GM04504 (cell line): ENCODE measurements around the gene USP7.
A peak's percentile ranks its signal among the peaks of the same experiment; 100 is the strongest.
"Not testable (repeated sequence)": the region's sequence is repeated elsewhere in the genome, so short reads cannot be mapped to it uniquely, and the experiment has no call there.

Source experiments
- DNase-seq: peaks from one replicate; pipeline ENCODE4 v3.0.0-alpha.2; 2012; ENCODE audit warnings: low read depth

USP7 gene

GRCh38 chr16:8972843-8973586 is 9.3 kb upstream of the USP7 start:
- peak; percentile 40 for DNase-seq

- no peak for DNase-seq
These were observed 7.7 kb upstream of the USP7 start for GRCh38 chr16:8971416-8971815.

- not testable (repeated sequence) for DNase-seq
These were observed 5.6 kb upstream of the USP7 start for GRCh38 chr16:8969202-8969897.

- not testable (repeated sequence) for DNase-seq
These were observed 4.3 kb upstream of the USP7 start for GRCh38 chr16:8968054-8968453.

DNA sequence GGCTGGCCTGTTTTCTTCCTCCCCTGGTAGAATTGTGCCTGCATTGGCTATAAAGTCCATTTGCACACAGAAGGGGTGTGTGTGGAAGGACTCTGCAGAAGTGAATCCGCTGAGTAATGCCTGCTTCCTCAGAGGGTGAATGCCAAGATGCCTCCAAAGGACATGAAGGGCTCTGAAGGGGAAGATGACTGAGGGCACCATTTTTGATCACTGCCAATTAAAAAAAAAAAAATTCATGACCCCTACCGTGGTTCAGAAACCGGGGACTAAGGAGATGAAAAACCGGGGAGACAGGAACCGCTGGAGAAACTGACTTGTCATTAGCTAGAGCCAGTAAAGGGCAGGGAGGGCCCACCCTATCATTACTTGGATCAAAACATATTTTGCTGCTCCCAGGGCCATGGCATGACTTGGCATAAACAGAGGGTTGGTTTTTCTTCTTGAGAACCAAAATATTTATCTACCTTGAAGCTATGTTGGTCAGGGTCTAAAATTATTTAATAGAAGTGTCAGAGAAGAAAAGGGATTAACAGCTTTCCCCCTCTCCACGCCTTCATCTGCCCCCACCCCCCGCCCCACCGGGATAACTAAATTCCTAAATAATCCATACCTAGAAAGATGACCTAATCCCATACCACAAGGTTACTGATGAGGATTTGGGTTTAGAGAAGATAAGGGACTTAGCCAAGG is 3.6 kb upstream of the USP7 start:
- no peak for DNase-seq

- DNase-seq, result no peak
These were observed 3.1 kb upstream of the USP7 start for GRCh38 chr16:8966817-8967131.

GRCh38 chr16:8964462-8964861 is 756 bp upstream of the USP7 start:
- DNase-seq, result no peak

- no peak for DNase-seq
These were observed 491 bp downstream of the USP7 start for GRCh38 chr16:8963010-8963820.

- no peak for DNase-seq
These were observed 1.2 kb downstream of the USP7 start for GRCh38 chr16:8962393-8963009.

DNA sequence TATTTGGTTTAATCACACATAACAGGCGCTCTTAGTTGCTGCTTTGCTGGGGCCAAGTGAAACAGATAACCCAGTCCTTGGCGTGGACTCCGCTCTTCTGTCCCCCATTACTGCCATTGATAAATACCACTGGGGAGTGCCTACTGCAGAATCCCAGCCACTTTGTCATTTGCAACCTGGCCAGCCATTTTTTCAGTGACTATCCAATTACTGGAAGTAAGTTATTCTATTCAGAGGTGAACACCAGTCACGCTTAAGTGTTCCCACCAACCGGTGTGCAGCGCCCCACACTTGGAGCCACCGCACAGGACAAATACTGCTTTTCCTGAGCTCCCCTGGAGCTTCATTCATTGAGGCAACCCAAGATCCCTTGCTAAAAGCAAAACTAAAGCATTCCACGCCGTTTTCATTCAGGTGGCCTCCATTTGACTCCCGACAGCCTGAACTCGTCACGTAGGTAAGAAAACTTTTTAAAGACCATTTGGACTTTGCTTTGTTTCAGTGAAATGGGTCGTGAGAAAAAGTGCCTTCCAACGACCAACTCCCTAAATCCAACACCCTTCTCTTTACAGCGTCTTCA is 1.8 kb downstream of the USP7 start:
- DNase-seq, result no peak

DNA sequence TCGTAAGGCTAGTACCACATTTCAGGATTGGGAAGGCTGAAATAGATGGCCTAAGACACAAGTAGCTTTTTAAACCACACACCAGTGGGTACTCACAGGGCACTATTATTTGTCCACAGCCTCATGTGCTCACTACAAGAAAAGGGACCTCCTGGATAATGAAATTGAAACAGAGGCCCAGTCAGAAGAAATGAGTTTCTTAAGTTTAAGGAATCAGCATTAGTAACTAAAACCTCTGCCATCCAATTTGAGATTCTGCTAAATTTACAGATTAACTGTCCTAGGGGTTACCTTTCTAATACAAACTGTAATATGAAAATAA is 3.0 kb downstream of the USP7 start:
- no peak for DNase-seq

DNA sequence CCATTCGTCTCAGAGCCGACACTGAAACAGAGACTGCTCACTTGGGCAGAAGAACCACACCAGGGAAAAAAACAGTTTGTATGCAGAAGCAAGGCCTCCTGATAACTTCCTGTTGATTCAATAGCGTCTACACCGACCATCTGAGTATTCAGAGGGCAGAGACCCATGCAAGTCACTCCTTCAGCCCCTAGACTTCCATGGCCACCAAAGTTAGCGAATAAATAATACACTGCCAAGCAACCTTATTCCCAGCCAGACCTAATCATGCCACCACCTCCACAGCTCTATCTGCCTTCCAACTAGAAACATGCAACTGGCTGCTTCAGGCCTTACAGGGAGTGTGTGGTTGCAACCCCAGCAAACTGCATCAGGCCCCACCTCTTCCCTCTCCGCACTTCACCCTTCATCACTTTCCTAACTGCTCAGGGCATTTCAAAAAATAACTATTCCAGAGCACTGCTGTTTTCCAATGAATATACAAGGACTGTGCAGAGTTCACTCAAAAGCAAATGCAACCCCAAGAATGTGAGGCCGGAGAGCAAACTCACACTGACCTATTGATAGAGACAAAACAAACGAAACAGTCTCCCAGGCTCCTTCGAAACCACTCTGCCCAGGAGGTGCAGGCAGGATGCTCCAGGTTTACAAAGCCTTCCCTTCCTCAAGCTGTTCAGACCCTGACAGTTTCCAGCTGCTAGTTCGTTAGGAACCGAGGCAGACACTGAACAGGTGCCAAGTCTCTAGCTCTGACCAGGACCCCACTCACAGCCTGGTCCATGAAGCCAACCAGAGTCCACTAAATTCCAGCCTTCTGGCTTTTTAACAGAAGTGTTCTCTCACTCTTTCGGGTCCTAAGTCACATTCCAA is 3.6 kb downstream of the USP7 start:
- DNase-seq, result no peak

DNA sequence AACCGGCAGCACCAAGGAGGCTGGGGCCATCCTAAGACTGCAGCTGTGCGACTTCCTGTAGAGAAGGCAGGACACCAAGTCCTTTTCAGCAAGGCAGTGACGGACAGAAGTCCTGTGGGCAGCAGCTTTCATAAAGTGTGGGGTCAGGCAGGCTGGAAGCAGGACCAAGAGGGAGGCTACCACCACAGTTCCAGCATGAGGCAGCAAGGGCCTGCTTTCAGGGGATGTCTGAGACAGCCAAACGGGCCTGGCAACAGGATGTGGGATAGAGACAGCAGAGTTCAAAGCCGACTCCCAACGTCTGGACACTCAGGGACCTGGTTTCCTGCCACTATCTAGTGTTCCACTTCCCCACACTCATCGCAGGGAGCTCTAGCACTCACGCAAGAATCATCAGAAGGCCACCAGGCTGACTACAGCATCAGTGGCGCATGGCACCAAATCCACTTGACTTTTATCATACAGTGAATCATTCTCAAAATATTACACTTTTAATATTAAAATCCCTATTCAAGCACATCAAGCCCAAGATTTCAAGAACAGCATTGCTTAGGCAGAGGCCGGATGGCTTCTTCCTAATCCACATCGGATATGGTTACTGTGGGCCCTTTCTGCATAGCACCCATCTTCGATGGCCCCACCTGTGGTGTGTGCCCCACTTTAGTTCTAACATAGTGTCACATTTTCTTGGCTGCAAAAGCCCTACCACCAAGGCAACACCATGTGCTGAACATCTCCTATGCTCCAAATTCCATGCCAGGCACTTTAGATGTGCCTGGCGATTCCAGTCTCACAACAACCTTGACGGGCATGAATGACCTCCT is 5.2 kb downstream of the USP7 start:
- DNase-seq, result peak; percentile 43

DNA sequence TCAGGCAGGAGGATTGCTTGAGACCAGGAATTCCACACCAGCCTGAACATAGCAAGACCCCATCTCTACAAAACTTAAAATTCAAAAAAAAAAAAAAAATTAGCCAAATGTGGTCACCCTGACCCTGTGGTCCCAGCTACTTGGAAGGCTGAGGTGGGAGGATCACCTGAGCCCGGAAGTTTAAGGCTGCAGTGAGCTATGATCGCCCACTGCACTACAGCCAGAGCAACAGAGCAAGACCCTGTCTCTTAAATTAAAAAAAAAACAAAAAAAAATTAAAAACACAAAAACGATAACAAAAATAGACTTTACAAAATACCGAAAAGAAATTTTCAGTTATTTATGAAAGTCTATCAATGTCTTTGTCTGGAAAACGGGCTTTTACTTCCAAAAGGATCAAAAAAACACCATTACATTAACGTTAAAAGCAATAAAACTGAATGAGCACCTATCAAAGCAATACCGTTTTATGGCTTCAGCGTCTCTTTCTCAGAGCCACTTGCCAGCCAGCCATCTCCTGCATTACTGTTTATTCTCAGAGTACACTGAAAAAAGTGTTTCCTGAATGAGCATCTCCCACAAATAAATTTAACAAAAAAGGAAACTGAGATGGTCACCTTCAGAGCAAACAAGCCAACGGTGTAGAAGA is 6.1 kb downstream of the USP7 start:
- no peak for DNase-seq

- DNase-seq, result no peak
These were observed 6.7 kb downstream of the USP7 start for GRCh38 chr16:8957063-8957397.

DNA sequence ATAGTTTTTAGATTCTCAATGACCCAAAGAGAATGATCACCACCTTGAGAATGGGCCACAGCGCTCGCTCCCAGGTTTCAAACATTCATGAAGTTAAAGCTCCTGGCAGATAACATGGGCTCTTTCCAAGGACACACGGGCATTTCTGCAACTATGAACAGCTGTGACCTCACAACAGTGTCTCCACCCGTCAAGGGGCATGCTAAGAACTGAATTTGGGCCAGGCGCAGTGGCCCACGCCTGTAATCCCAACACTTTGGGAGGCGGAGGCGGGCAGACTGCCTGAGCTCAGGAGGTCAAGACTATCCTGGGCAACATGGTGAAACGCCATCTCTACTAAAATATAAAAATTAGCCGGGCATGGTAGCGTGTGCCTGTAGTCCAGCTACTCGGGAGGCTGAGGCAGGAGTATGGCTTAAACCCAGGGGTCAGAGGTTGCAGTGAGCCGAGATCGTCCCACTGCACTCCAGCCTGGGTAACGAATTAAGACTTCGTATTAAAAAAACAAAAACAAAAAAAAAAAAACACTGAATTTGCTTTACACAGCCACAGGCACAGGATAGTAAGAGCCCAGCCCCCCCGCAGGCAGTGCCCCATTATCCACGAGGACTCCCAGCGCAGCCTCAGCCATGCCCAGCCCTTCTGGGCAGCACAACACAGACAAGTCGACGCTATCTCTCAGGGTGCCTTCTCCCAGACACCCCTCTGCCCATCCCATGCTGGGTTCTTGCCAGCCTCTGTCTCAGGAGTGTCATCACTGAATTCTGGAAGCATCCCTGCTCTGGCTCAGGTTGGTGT is 7.2 kb downstream of the USP7 start:
- no peak for DNase-seq

DNA sequence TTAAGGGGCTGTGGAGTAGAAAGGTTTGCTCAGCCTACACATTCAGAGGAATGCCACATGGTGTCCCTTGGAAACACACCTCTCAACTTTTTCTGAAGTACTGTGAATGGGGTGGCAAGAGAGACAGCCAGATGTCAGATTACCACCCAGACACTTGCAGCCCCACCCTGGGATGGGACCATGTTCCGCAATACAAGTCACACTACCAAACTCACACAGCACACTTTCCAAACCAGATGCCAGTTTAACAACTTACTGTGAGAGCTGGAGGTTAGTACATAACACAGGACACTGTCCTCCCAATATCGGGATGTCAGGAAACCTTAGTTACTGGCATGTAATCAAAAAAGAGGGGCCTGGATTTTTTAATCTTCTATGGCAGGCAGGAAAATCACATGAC is 7.9 kb downstream of the USP7 start:
- DNase-seq, result no peak

- no peak for DNase-seq
These were observed 10.6 kb downstream of the USP7 start for GRCh38 chr16:8953064-8953463.

- DNase-seq, result no peak
These were observed 11.4 kb downstream of the USP7 start for GRCh38 chr16:8952281-8952751.
